Trophoblast cell (in vitro differentiated cells and primary cell): Measurements from ENCODE around the gene CRYBA4.

Source experiments
- DNase-seq, 2 donors: peaks; one replicate each; pipeline ENCODE4 v3.0.0-alpha.2; 2016
- H2AFZ ChIP-seq: 2 replicates; pipeline ENCODE4 v1.6.1; 2013; ENCODE audit warnings: low read length, moderate library complexity, mild to moderate bottlenecking; ENCODE audit not compliant: insufficient read depth, poor library complexity
- H2AK5ac ChIP-seq: 2 replicates; pipeline ENCODE4 v1.6.1; 2013; ENCODE audit warnings: mild to moderate bottlenecking, low read length
- H2BK120ac ChIP-seq: 2 replicates; pipeline ENCODE4 v1.6.1; 2013; ENCODE audit warnings: low read length, mild to moderate bottlenecking, moderate library complexity; ENCODE audit not compliant: insufficient read depth, poor library complexity
- H2BK12ac ChIP-seq: 2 replicates; pipeline ENCODE4 v1.6.1; 2013; ENCODE audit warnings: mild to moderate bottlenecking, low read length, moderate library complexity
- H2BK5ac ChIP-seq: 2 replicates; pipeline ENCODE4 v1.6.1; 2013; ENCODE audit warnings: low read length, low read depth, moderate library complexity, mild to moderate bottlenecking; ENCODE audit not compliant: poor library complexity
- H3K14ac ChIP-seq: 2 replicates; pipeline ENCODE4 v1.6.1; 2013; ENCODE audit warnings: mild to moderate bottlenecking, low read length
- H3K18ac ChIP-seq: 2 replicates; pipeline ENCODE4 v1.6.1; 2013; ENCODE audit warnings: mild to moderate bottlenecking, low read length
- H3K23ac ChIP-seq: 2 replicates; pipeline ENCODE4 v1.6.1; 2013; ENCODE audit warnings: low read length
- H3K27ac ChIP-seq: 2 replicates; pipeline ENCODE4 v1.5.1; 2013; ENCODE audit warnings: low read depth, mild to moderate bottlenecking, inconsistent platforms, low read length, moderate library complexity
- H3K27me3 ChIP-seq: 2 replicates; pipeline ENCODE4 v1.6.1; 2013; ENCODE audit warnings: inconsistent platforms, mild to moderate bottlenecking, low read length, moderate library complexity; ENCODE audit not compliant: insufficient read depth
- H3K36me3 ChIP-seq, 2 experiments: 1 replicate in 1 of 2; 2 replicates in 1 of 2; pipeline ENCODE4 v1.6.1; 2013; ENCODE audit warnings: low read length in 2 of 2, mild to moderate bottlenecking in 2 of 2, moderate library complexity in 1 of 2; ENCODE audit not compliant: insufficient read depth in 2 of 2, control insufficient read depth in 1 of 2
- H3K4ac ChIP-seq: 2 replicates; pipeline ENCODE4 v1.6.1; 2013; ENCODE audit warnings: low read depth, mild to moderate bottlenecking, low read length, moderate library complexity
- H3K4me1 ChIP-seq, 2 experiments: 1 replicate in 1 of 2; 2 replicates in 1 of 2; pipeline ENCODE4 v1.6.1; 2013; ENCODE audit warnings: low read length in 2 of 2, mild to moderate bottlenecking in 2 of 2, moderate library complexity in 1 of 2; ENCODE audit not compliant: insufficient read depth in 2 of 2, control insufficient read depth in 1 of 2
- H3K4me2 ChIP-seq: 2 replicates; pipeline ENCODE4 v1.6.1; 2013; ENCODE audit warnings: inconsistent platforms, mild to moderate bottlenecking, low read length, moderate library complexity
- H3K4me3 ChIP-seq: 2 replicates; pipeline ENCODE4 v1.5.1; 2013; ENCODE audit warnings: mild to moderate bottlenecking, low read depth, low read length, inconsistent platforms
- H3K79me1 ChIP-seq: one replicate; pipeline ENCODE4 v1.6.1; 2013; ENCODE audit warnings: low read length
- H3K79me2 ChIP-seq: 2 replicates; pipeline ENCODE4 v1.6.1; 2013; ENCODE audit warnings: low read length, mild to moderate bottlenecking; ENCODE audit not compliant: control insufficient read depth, insufficient read depth, poor library complexity
- H3K9ac ChIP-seq: 2 replicates; pipeline ENCODE4 v1.6.1; 2013; ENCODE audit warnings: mild to moderate bottlenecking, low read length
- H3K9me3 ChIP-seq: 2 replicates; pipeline ENCODE4 v1.6.1; 2013; ENCODE audit warnings: low read depth, mild to moderate bottlenecking, control low read depth, inconsistent platforms, low read length; ENCODE audit not compliant: insufficient read depth
- H4K12ac ChIP-seq: 2 replicates; pipeline ENCODE4 v1.6.1; 2013; ENCODE audit warnings: low read depth, mild to moderate bottlenecking, low read length, moderate library complexity
- H4K8ac ChIP-seq: 2 replicates; pipeline ENCODE4 v1.6.1; 2013; ENCODE audit warnings: low read depth, mild to moderate bottlenecking, low read length, moderate library complexity
- H4K91ac ChIP-seq: one replicate; pipeline ENCODE4 v1.6.1; 2013; ENCODE audit warnings: low read depth, mild to moderate bottlenecking, low read length, moderate library complexity
- WGBS: extraction: QIAGEN DNeasy Blood & Tissue Kit; methylation state at CpG from one replicate; pipeline ENCODE4 v1.1.7; 2013; ENCODE audit warnings: missing lambda C conversion rate; ENCODE audit not compliant: insufficient read length, insufficient coverage; ENCODE audit errors: extremely low coverage; 5-methylcytosine and 5-hydroxymethylcytosine counted together

CRYBA4 gene

DNA sequence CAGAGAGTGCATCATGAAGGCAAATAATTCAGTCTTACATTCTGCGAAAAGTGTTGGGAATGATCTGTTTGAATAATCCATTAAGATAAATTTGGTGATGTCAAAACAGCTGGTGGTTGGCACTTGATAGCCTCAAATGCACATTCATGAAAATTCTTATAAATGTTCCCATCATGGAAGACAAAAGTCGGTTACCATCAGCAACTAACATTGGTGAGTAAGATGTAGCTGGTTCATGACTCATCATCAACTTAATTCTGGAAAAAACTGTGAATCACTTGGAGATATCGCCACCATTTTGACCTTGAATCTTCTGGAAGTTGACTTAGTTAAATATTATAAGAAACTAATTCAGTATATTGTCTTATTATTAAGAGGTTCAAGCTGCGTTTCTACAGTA, 15.2 kb upstream of the CRYBA4 start:
- no peak overlapping the region for H4K12ac ChIP-seq
- H3K23ac ChIP-seq, result no peak overlapping the region
- DNase-seq, result peak in 1 of 2 donors; percentile 4
- no peaks in the 10 kb centered on the region for H3K4me1 ChIP-seq
- no peak overlapping the region for H2AFZ ChIP-seq
- no peak overlapping the region for H3K14ac ChIP-seq
- no peaks in the 10 kb centered on the region for H3K79me1 ChIP-seq
- H3K36me3 ChIP-seq, result no peaks in the 10 kb centered on the region
- H4K91ac ChIP-seq, result no peak overlapping the region
- no CpG with 5 or more reads among the region's 4 CpGs for WGBS
- H2BK120ac ChIP-seq, result no peak overlapping the region
- H2AK5ac ChIP-seq, result no peak overlapping the region
- no peak overlapping the region for H3K4ac ChIP-seq
- H3K4me3 ChIP-seq, result no peak overlapping the region
- no peak overlapping the region for H3K27ac ChIP-seq
- H2BK5ac ChIP-seq, result no peak overlapping the region
- H3K27me3 ChIP-seq, result peaks cover 3% of the 10 kb centered on the region
- no peak overlapping the region for H3K4me2 ChIP-seq
- H4K8ac ChIP-seq, result no peak overlapping the region
- no peak overlapping the region for H2BK12ac ChIP-seq
- H3K79me2 ChIP-seq, result no peaks in the 10 kb centered on the region
- H3K18ac ChIP-seq, result no peak overlapping the region
- no peak overlapping the region for H3K9ac ChIP-seq
- H3K9me3 ChIP-seq, result no peaks in the 10 kb centered on the region

DNA sequence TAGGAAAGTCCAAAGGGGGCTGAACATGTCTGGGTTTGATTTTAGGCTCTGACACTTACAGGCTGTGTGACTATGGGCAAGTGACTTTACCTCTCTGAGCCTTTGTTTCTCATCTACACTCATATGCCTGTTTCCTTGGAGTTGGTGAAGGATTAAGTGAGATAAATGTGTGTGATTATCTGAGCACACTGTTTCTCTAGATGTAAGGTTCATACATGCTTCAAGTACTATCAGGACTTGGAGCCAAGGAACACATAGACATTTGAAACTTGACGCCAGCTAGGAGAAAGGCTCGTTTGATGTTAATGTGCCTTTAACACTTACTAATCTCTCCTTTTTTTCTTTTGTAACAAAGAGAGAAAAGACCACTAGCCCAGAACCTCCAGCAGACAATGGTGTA, 13.6 kb upstream of the CRYBA4 start:
- H3K4ac ChIP-seq, result no peak overlapping the region
- H4K8ac ChIP-seq, result no peak overlapping the region
- peak overlapping the region; percentile 39 for H3K9ac ChIP-seq
- no peak overlapping the region for H3K4me2 ChIP-seq
- WGBS, result no CpG with 5 or more reads among the region's 2 CpGs
- H4K91ac ChIP-seq, result no peak overlapping the region
- H3K9me3 ChIP-seq, result no peaks in the 10 kb centered on the region
- no peak overlapping the region for H2AFZ ChIP-seq
- H3K79me2 ChIP-seq, result no peaks in the 10 kb centered on the region
- no peak overlapping the region for H3K14ac ChIP-seq
- no peaks in the 10 kb centered on the region for H3K79me1 ChIP-seq
- peaks cover 3% of the 10 kb centered on the region for H3K27me3 ChIP-seq
- no peak overlapping the region for H2BK5ac ChIP-seq
- H3K4me1 ChIP-seq, result no peaks in the 10 kb centered on the region
- no peak overlapping the region for H3K23ac ChIP-seq
- no peak overlapping the region for H2BK120ac ChIP-seq
- H3K36me3 ChIP-seq, result no peaks in the 10 kb centered on the region
- no peak overlapping the region for H2BK12ac ChIP-seq
- H3K27ac ChIP-seq, result no peak overlapping the region
- H3K4me3 ChIP-seq, result no peak overlapping the region
- no peak overlapping the region for H2AK5ac ChIP-seq
- DNase-seq, result no peak
- H4K12ac ChIP-seq, result no peak overlapping the region
- no peak overlapping the region for H3K18ac ChIP-seq

GRCh38 chr22:26609287-26609686, 12.5 kb upstream of the CRYBA4 start:
- Histone ChIP-seq H3K27ac (no peak overlapping the region), H3K23ac (no peak overlapping the region), H2AFZ (no peak overlapping the region), H2BK12ac (no peak overlapping the region), H3K4me1 (no peaks in the 10 kb centered on the region), H3K9ac (no peak overlapping the region), H2BK120ac (no peak overlapping the region), H3K79me1 (no peaks in the 10 kb centered on the region), H2AK5ac (no peak overlapping the region), H3K79me2 (no peaks in the 10 kb centered on the region), H3K27me3 (peaks cover 3% of the 10 kb centered on the region), H3K18ac (no peak overlapping the region), H3K36me3 (no peaks in the 10 kb centered on the region), H4K8ac (no peak overlapping the region), H4K91ac (no peak overlapping the region), H2BK5ac (no peak overlapping the region), H3K4me2 (no peak overlapping the region), H3K4ac (no peak overlapping the region), H3K9me3 (no peaks in the 10 kb centered on the region), H3K4me3 (no peak overlapping the region), H4K12ac (no peak overlapping the region), H3K14ac (no peak overlapping the region)
- WGBS, result 100% methylated on average over 2 of the region's 2 CpGs
- no peak for DNase-seq

- no peak overlapping the region for H3K23ac ChIP-seq
- no peak overlapping the region for H3K4me2 ChIP-seq
- H2BK5ac ChIP-seq, result no peak overlapping the region
- H3K18ac ChIP-seq, result no peak overlapping the region
- H3K9me3 ChIP-seq, result no peaks in the 10 kb centered on the region
- no peak overlapping the region for H2AK5ac ChIP-seq
- no peak overlapping the region for H4K8ac ChIP-seq
- no peak overlapping the region for H3K27ac ChIP-seq
- H2AFZ ChIP-seq, result no peak overlapping the region
- no CpG with 5 or more reads among the region's 12 CpGs for WGBS
- no peaks in the 10 kb centered on the region for H3K27me3 ChIP-seq
- no peak for DNase-seq
- no peaks in the 10 kb centered on the region for H3K79me2 ChIP-seq
- H4K91ac ChIP-seq, result no peak overlapping the region
- H3K4me1 ChIP-seq, result no peaks in the 10 kb centered on the region
- H3K4ac ChIP-seq, result no peak overlapping the region
- no peak overlapping the region for H3K4me3 ChIP-seq
- H2BK120ac ChIP-seq, result no peak overlapping the region
- no peaks in the 10 kb centered on the region for H3K79me1 ChIP-seq
- no peak overlapping the region for H3K9ac ChIP-seq
- H4K12ac ChIP-seq, result no peak overlapping the region
- no peak overlapping the region for H3K14ac ChIP-seq
- no peaks in the 10 kb centered on the region for H3K36me3 ChIP-seq
- H2BK12ac ChIP-seq, result no peak overlapping the region
These were observed 11.4 kb upstream of the CRYBA4 start for GRCh38 chr22:26610072-26610958.
